Stimulated activated CD8-positive, alpha-beta memory T cell treated with anti-CD3 and anti-CD28 coated beads, Interleukin-4, amount 100 ng/mL, for 4 hours (primary cell): Measurements from ENCODE around the gene IL19.
"Not testable (repeated sequence)": the region's sequence is repeated elsewhere in the genome, so short reads cannot be mapped to it uniquely, and the experiment has no call there.

Source experiments
- DNase-seq, 2 donors: peaks; one replicate each; pipeline ENCODE4 v3.0.0-alpha.2; 2020; ENCODE audit warnings: low read depth in 2 of 2, low spot score in 1 of 2

Gene IL19

GRCh38 chr1:206739411-206740076, 31.0 kb upstream of the IL19 start:
- DNase-seq = no peak

DNA sequence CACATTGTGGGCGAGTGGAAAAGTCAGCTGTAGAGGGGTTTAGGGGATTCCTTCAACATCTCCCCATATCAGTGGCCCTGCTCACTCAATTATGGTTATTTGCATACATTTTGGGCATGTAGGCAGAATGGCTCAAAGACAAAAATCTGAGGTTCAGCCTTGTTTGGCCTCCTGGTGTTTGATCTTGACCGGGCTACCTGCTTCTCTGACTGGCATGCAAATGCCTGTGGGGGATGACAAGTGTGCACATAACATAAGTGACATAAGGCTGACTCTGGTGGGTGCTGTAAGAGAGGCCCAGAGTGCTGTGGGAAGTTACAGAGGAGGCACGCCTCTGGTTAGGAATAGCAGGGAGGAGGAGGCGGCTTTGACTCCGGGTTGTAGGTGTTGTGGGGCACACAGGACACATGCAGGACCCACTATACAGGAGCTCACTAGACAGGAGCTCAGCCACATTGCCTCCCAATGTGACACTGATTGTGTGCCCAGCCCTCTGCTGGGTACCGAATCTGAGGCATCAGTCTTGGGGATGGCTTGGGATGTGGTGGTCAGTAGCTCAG, 29.4 kb upstream of the IL19 start:
- DNase-seq = no peak

DNA sequence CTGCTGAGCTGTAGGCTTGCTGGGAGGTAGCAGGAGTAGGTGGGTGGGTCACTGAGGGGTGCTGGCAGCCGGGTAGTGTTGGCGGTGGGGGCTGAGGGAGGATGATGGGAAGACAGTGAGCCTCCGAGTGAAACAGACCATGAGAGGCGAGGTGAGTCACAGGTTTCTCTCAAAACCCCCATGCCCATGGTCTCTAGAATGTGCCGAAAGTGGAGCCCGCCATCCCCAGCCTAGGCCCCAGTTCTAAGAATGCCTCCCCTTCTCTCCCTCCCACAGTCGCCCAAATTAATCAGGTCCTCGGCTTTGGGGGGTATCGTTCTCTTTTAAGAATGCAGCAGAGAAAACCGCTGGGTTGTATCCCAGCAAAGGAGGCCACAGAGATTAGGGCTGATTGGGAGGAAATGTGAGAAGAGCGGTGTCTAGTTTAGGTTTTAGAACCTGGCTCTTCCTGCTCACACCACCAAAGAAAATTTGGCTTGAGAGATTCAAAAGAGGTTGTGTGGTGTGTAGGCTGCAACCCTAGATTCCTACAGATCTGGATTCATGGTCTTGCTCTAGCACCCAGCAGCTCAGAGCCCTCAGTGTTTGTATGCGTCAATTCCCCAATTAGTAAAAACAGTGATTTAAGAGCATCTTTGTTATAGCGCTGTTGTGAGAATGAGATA, 27.7 kb upstream of the IL19 start:
- no peak for DNase-seq

- DNase-seq = no peak
Observed at GRCh38 chr1:206744683-206745082, 25.9 kb upstream of the IL19 start.

GRCh38 chr1:206745301-206745700, 25.3 kb upstream of the IL19 start:
- no peak for DNase-seq

DNA sequence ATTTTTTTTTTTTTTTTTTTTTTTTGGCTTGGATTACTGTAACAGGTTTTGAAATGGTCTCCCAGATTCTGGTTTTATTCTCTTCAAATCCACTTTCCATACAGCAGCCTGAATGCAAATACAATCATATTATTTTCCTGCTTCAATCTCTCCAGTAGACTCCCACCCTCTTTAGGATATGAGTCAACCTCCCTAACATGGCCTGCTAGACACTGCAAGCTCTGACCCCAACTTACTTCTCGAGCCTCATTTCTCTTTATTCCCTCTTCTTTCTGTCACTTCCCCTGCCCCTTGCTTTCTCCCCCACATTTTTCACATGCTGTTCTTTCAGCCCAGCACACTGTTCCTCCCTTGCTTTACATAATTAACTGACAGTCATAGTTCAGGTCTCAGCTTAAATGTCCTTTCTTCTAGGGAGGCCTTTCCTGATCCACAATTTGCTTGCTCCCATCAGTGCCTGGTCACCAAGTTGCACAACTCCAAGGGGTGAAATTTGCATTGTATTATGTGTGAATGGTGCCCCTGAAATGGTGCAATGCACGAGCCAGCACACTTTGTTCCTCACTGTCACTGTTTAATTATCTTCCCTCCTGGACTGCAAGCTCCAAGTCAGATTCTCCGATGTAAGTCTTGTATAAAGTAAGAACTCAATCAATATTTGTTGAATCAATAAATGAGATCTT, 22.1 kb upstream of the IL19 start:
- no peak for DNase-seq

GRCh38 chr1:206751891-206752290, 18.7 kb upstream of the IL19 start:
- no peak for DNase-seq

DNA sequence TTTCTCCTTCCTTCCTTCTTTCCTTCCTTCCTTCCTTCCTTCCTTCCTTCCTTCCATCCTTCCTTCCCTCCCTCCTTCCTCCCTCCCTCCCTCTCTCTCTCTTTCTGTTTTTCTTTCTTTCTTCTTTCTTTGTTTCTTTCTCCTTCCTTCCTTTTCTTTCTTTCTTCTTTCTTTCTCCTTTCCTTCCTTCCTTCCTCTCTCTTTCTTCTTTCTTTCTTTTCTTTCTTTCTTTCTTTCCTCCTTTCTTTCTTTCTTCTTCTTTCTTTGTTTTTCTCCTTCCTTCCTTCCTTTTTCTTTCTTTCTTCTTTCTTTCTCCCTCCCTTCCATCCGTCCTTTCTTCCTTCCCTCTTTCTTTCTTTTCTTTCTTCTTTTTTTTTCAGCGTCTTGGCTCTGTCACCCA, 18.1 kb upstream of the IL19 start:
- no peak for DNase-seq

DNA sequence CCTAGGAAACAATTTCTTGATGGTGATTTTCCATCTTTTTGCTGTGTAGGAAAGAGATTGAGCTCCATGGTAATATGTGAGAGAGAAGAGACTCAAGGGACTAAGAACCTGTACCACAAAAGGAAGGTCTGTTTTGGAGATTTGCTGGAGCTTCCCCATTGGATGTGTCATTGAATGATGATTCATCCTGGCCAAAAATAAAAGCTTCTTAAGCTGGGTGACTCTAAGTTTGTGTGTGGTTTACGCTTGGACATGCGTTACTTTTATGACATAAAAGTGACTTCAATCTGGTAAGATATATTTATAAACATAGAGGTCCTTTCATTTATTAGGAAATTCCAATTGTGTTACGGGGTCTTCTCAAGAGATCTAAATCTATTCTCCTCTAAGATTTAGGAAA, 17.4 kb upstream of the IL19 start:
- DNase-seq = no peak

DNA sequence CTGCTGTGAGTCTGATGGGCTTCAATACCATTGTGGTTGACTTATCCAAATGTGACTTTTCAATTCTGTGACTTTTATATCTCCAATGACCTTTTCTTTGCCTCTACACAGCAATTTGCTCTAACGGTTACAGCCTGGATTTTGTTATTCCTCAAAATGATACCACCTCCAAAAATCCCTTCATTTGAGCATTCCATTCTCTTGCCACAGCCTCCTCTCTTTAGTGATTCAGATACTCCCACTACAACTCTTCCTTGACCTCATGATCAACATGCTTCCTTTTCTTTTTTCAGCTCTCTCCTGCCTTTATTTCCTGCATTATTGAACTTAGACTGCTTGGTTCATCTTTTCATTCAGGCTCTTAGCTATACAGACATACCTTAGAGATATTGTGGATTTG, 16.6 kb upstream of the IL19 start:
- DNase-seq = no peak

DNA sequence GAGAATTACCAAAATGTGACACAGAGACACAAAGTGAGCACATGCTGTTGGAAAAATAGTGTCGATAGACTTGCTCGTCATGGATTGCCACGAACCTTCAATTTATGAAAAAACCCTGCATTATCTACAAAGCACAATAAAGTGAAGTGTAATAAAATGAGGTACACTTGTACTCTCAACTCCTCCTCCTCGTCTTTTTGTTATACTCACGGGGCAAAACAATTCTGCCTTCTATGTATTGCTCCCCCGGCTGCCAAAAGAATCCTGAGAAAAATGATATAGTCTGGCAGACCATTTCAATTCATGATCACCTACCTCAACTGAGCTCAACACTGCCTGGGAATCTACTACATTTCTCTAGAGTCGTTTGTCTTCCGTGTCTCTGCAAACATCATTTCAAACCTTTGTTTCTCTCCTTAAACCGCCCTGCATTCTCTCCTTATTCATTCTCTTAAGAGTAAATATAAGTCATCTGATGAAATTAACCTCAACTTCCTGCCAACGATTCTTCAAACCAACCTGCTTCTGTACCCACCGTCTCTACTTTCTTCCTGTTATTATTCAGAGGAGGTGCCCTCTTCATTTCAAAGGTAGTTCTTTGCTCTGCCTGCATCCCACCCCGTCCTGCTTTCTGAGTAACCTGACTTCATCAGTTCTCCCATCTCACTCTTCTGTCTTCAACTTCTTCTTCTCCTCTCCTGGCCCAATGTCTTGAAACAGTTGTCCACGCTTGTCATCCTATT, 12.9 kb upstream of the IL19 start:
- DNase-seq = no peak

DNA sequence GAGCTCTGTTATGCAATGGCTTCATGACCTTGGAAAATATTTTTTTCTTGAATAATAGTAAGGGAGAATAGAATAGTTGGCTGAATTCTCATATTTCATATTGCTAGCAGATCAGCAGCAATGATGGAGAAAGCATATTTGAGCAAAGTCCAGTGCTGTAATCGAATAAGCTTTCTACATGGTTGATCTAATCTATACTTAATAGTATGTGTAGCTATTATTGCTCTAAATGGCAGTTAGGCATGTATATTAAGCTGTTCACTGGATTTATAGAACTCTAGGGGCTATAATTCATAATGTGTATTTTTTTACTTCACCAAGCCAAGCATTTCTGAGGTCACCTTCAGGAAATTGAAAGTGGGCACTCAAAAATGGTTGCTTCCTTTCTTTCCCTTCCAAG, 10.0 kb upstream of the IL19 start:
- no peak for DNase-seq

- no peak for DNase-seq
Observed at GRCh38 chr1:206761159-206761768, 9.3 kb upstream of the IL19 start.

GRCh38 chr1:206762741-206763364, 7.7 kb upstream of the IL19 start:
- not testable (repeated sequence) for DNase-seq

GRCh38 chr1:206765771-206766170, 4.8 kb upstream of the IL19 start:
- DNase-seq = not testable (repeated sequence)

DNA sequence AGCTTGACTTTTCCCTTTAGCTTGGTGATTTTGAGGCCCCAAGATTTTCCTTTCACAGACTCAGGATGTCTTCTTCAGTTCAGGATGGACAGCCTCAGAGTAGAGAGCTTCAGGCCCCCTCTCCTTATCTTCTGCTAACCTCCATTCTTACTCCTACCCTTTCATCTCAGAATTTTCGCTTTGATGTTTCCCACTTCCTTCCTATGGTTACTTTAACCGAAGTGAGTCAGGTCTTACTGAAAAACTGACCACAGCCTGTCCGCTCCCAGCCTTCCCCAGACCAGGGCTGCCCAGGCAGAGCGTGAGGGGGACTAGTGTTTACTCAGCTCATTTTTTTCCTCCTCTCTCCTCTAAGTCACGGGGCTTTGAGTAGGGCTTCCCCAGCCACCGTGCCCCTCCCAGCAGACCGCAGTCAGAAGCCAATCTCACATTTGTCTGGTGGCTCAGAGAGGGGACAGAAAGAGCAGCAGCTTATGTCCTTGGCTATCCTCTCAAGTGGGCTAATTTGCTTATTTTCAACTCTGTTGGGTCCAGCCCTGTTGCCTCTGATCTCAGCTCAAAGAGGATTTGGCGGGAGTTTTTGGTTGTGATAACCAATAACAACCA, 4.2 kb upstream of the IL19 start:
- peak in 1 of 2 donors; percentile 56 for DNase-seq

- no peak for DNase-seq
Observed at GRCh38 chr1:206768472-206769303, 1.9 kb upstream of the IL19 start.

- DNase-seq = no peak
Observed at GRCh38 chr1:206769304-206769731, 1.3 kb upstream of the IL19 start.

- no peak for DNase-seq
Observed at GRCh38 chr1:206771338-206771692, 742 bp downstream of the IL19 start.
